KOPT-K1 (cell line): Measurements from ENCODE around the gene MPRIP.

Experiments used
- H3K27ac ChIP-seq: fragments of 200-600 bp; sonication (generic); 2 replicates; pipeline ENCODE4 v1.5.1; 2016; ENCODE audit warnings: antibody characterized with exemption, mild to moderate bottlenecking, low read depth, low read length; ENCODE audit not compliant: poor library complexity, severe bottlenecking
- H3K36me3 ChIP-seq: fragments of 200-600 bp; sonication (generic); 2 replicates; pipeline ENCODE4 v1.5.1; 2017; ENCODE audit warnings: antibody characterized with exemption, mild to moderate bottlenecking, low read length, moderate library complexity; ENCODE audit not compliant: insufficient read depth
- H3K9me3 ChIP-seq: fragments of 200-600 bp; sonication (generic); 2 replicates; pipeline ENCODE4 v1.5.1; 2017; ENCODE audit warnings: antibody characterized with exemption, low read length, mild to moderate bottlenecking; ENCODE audit not compliant: insufficient read depth, poor library complexity, severe bottlenecking

MPRIP gene

DNA sequence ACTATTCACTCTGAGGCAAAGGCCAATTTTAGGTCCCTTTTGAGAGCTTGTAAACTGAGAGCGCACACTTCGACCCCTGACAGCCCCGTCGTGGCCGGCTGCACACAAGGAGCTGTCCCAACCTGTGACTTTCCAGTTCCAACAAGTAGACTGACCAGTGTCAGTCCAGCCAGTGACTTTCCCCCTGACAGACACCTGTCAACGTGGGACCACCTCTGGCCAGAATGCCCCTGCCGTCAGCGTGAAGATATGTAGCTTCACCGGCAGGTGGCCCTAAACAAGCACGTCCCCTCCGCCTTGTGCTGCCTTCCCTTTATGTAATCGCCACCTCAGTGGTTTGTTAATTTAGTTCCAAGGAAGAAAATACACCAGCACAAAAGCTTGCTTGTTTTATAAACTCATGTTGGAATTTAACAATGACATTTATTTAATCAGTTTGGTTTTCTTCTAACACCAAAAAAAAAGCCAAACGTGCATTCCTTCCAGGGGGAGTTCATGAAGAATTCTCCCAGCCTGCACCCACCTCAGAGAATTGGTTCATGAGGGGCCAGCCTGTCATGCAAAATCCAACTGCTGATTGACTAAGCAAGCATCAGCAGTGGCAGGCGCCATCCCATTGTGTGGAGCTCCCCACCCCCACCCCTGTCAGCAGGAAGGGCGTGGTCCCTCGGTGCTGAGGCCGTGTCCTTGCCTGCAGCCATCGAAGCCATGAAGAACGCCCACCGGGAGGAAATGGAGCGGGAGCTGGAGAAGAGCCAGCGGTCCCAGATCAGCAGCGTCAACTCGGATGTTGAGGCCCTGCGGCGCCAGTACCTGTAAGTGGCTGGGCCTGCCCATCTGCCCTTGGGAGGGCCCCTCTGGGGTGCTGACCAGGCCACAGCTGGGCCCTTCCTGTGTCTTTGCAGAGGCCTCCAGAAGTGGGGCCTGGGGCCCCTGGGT is 130.0 kb downstream of the MPRIP start:
- H3K27ac ChIP-seq = no peak overlapping the region
- H3K9me3 ChIP-seq = no peaks in the 10 kb centered on the region
- peaks cover 97% of the 10 kb centered on the region for H3K36me3 ChIP-seq

GRCh38 chr17:17172990-17173389 is 130.7 kb downstream of the MPRIP start:
- H3K9me3 ChIP-seq = no peaks in the 10 kb centered on the region
- H3K36me3 ChIP-seq = peaks cover 97% of the 10 kb centered on the region
- no peak overlapping the region for H3K27ac ChIP-seq

DNA sequence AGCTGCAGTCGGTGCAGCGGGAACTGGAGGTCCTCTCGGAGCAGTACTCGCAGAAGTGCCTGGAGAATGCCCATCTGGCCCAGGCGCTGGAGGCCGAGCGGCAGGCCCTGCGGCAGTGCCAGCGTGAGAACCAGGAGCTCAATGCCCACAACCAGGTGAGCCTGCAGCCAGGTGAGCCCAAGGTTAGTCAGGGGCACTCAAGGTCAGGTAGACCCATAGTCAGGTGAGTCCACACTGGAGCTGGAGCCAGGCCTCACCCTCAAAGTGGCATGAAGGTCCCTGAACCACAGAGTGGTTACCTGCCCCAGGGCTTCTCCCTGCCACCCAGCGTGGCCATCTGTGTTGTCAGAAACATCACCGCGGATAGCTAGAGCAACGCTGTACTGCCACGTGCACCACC is 131.7 kb downstream of the MPRIP start:
- Histone ChIP-seq H3K27ac (no peak overlapping the region), H3K9me3 (no peaks in the 10 kb centered on the region), H3K36me3 (peaks cover 97% of the 10 kb centered on the region)

GRCh38 chr17:17175340-17175739 is 133.1 kb downstream of the MPRIP start:
- Histone ChIP-seq H3K9me3 (no peaks in the 10 kb centered on the region), H3K36me3 (peaks cover 97% of the 10 kb centered on the region)

DNA sequence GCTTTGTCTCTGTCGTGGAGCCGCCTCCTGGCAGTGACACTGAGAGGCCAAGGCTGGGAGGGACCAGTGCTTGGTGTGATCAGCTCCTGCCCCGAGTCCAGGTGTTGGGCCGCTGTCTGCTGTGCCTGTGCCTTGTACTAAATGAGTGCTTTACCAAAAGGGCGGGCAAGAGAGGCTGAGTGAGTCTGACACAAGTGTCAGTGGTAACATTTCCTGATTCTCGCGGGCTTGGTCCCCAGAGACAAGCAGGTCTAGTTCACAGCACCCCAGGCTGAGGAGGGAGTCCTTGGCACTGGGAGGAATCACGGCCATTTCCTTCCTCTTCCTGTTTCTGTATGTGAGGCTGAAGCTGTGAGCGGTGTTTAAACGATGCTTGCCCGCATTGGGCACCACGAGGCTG is 133.7 kb downstream of the MPRIP start:
- Histone ChIP-seq H3K36me3 (peaks cover 97% of the 10 kb centered on the region), H3K27ac (no peak overlapping the region), H3K9me3 (no peaks in the 10 kb centered on the region)

More at GRCh38 chr17:17175340-17175739, 133.1 kb downstream of the MPRIP start:
- no peak overlapping the region for H3K27ac ChIP-seq

- Histone ChIP-seq H3K36me3 (peaks cover 97% of the 10 kb centered on the region), H3K9me3 (no peaks in the 10 kb centered on the region), H3K27ac (no peak overlapping the region)
Measured at GRCh38 chr17:17176341-17176740, 134.1 kb downstream of the MPRIP start.

GRCh38 chr17:17177176-17177575 is 134.9 kb downstream of the MPRIP start:
- no peaks in the 10 kb centered on the region for H3K9me3 ChIP-seq
- peaks cover 93% of the 10 kb centered on the region for H3K36me3 ChIP-seq
- no peak overlapping the region for H3K27ac ChIP-seq

- Histone ChIP-seq H3K9me3 (no peaks in the 10 kb centered on the region), H3K36me3 (peaks cover 91% of the 10 kb centered on the region), H3K27ac (no peak overlapping the region)
Measured at GRCh38 chr17:17179371-17179827, 137.1 kb downstream of the MPRIP start.

DNA sequence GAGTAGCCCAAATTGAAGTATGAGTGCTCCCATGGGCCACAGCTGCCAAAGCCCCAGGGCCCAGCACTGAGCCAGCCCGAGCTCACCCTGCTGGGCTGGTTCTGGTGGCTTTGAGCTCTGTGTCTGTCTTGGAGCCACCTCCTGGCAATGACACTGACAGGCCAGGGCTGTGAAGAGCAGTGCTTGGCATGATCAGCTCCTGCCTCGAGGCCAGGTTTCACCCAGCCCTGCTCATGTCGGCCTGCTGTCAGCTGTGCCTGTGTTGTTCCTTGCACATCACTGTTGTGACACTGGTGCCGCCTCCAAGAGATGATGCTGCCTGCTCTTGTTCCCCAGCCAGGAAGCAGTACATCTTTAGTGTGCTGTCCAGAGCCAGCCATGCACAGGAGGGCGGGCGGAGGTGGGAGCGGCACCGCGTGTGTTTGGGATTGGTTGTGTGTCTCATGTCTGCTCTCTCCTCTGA is 137.9 kb downstream of the MPRIP start:
- Histone ChIP-seq H3K9me3 (no peaks in the 10 kb centered on the region), H3K27ac (no peak overlapping the region), H3K36me3 (peaks cover 87% of the 10 kb centered on the region)

GRCh38 chr17:17180741-17181525 is 138.7 kb downstream of the MPRIP start:
- Histone ChIP-seq H3K27ac (no peak overlapping the region), H3K9me3 (no peaks in the 10 kb centered on the region), H3K36me3 (peaks cover 85% of the 10 kb centered on the region)

DNA sequence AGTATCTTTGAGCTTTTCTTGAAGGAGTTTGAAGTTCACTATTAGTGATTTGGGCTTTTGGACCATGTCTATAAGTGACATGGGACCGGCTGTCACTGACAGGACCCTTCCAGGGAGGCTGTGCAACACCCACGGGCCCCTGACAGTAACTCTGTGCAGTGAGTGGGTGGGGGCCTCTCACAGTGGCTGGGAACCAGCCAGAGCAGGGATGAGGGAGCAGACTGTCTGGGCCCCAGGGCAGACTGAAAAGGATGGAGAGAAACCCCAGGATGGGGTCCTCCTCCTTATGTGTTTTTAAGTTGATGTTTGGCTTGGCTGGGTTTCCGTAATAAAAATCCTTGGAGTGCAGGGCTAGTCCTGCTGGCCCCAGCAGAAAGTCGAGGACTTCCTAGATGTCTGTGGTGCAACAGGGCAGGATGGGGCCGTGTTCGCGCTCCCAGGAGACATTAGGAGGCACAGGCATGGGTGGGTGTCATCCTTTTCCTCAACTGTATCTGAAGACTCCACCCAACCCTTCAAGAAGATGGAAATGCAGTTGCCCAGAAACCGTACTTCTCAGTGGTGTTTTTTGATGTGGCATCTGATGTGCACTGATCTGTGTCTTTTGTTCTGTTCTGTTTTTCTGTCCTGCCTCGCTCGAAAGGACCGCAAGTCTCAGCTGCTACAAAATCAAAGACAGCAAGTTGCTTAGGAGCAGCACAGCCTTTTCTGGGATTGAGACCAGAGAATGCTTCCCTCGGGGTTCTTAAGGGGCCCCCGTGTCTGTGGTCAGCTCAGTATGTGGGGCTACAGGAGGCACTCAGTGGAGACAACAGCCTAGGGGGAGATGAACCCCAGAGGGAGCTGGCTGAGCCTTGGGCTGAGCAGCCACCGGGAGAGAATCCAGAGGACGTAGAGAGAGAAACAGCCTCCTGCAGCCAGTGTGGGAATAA is 139.7 kb downstream of the MPRIP start:
- Histone ChIP-seq H3K36me3 (peaks cover 84% of the 10 kb centered on the region), H3K9me3 (no peaks in the 10 kb centered on the region), H3K27ac (peak overlapping the region; percentile 35)

DNA sequence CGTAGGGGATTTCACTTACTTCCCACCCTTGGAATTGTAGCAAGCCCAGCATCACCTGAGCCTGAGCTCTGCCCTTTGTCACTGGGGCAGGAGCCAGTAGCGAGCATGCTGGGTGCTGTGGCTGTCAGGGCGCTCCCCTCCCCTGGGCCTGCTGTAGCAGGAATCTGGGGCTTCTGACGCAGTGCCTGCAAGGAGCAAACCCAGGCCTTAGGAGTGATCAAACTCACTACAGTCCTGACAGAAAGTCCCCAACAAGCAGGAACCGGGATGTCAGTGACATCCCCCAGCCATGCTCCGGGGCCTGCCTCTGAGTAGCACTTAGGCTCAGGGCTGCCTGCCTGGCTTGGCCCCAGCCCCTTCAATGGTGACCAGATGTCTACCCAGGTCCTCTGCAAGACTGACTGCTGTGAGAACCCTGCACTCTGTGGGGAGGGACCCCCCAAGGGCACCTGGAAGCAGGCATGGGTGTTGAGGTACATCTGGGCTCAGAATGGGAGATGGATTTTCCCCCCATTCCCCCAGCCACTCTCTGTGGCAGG is 140.4 kb downstream of the MPRIP start:
- Histone ChIP-seq H3K9me3 (no peaks in the 10 kb centered on the region), H3K27ac (no peak overlapping the region), H3K36me3 (peaks cover 84% of the 10 kb centered on the region)

DNA sequence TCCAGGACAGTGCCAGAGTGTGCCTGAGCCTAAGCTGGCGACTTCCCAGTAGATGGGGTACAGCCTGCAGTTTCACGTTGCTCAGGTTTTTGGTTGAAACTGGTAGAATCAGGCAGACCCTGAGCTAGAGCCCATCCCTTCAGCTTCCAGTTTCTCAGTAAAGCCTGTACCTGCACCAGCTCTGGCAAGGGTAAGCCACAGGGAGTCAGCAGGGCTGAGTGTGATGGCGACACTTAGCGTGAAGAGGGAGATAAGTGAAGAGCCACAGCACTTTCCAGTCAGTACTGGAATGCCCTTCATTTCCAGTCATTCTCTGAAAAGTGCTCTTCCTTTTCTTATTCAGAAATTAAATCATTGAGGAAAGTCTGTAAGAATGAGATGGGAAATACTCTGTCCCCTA is 141.5 kb downstream of the MPRIP start:
- H3K27ac ChIP-seq = no peak overlapping the region
- H3K36me3 ChIP-seq = peaks cover 82% of the 10 kb centered on the region

More for the DNA sequence above, 141.5 kb downstream of the MPRIP start:
- no peaks in the 10 kb centered on the region for H3K9me3 ChIP-seq
